RWPE2 (cell line): ENCODE data around the gene TMEM213.

Experiments
- ATAC-seq: fragments of 200-7000 bp; cut with Tn5 transposase; 3 replicates; pipeline ENCODE4 v1.9.1; 2021; ENCODE audit warnings: low read depth
- DNase-seq: peaks from one replicate; pipeline ENCODE4 v3.0.0-alpha.2; 2020; ENCODE audit warnings: low spot score
- H3K27ac ChIP-seq: fragments of 450-650 bp; 2 replicates; pipeline ENCODE4 v1.5.1; 2017; ENCODE audit warnings: mild to moderate bottlenecking; ENCODE audit not compliant: poor library complexity, severe bottlenecking
- H3K27me3 ChIP-seq: fragments of 250-450 bp; sonication (Bioruptor Pico); 2 replicates; pipeline ENCODE4 v1.5.1; 2021; ENCODE audit warnings: mild to moderate bottlenecking, moderate library complexity; ENCODE audit not compliant: insufficient read depth, poor library complexity, severe bottlenecking
- H3K36me3 ChIP-seq: fragments of 250-450 bp; sonication (Bioruptor Pico); 2 replicates; pipeline ENCODE4 v1.5.1; 2020; ENCODE audit warnings: low read depth, mild to moderate bottlenecking, moderate library complexity
- H3K4me1 ChIP-seq: fragments of 250-450 bp; sonication (Bioruptor Pico); 2 replicates; pipeline ENCODE4 v1.5.1; 2021; ENCODE audit warnings: mild to moderate bottlenecking, moderate library complexity; ENCODE audit not compliant: insufficient read depth, poor library complexity, severe bottlenecking
- H3K4me3 ChIP-seq: fragments of 250-450 bp; sonication (Bioruptor Pico); 2 replicates; pipeline ENCODE4 v1.5.1; 2021; ENCODE audit warnings: mild to moderate bottlenecking, moderate library complexity; ENCODE audit not compliant: severe bottlenecking
- H3K9me3 ChIP-seq: fragments of 250-450 bp; sonication (Bioruptor Pico); 2 replicates; pipeline ENCODE4 v1.5.1; 2021; ENCODE audit warnings: mild to moderate bottlenecking, moderate library complexity; ENCODE audit not compliant: severe bottlenecking
- TF ChIP-seq, protein P1 (sequence below): fragments of 450-650 bp; IDR thresholded peaks from one replicate; pipeline ENCODE4 v1.5.1; 2017; ENCODE audit warnings: mild to moderate bottlenecking, moderate library complexity; ENCODE audit not compliant: poor library complexity, severe bottlenecking

The TMEM213 gene

GRCh38 chr7:138879356-138879755 is 81.6 kb downstream of the TMEM213 start:
- H3K4me3 ChIP-seq = no peak overlapping the region
- ATAC-seq = no peak
- H3K9me3 ChIP-seq = no peaks in the 10 kb centered on the region
- no peak overlapping the region for H3K27ac ChIP-seq
- H3K4me1 ChIP-seq = peaks cover 9% of the 10 kb centered on the region
- H3K36me3 ChIP-seq = no peaks in the 10 kb centered on the region
- no peak for DNase-seq
- H3K27me3 ChIP-seq = no peaks in the 10 kb centered on the region
- TF ChIP-seq, protein P1, sequence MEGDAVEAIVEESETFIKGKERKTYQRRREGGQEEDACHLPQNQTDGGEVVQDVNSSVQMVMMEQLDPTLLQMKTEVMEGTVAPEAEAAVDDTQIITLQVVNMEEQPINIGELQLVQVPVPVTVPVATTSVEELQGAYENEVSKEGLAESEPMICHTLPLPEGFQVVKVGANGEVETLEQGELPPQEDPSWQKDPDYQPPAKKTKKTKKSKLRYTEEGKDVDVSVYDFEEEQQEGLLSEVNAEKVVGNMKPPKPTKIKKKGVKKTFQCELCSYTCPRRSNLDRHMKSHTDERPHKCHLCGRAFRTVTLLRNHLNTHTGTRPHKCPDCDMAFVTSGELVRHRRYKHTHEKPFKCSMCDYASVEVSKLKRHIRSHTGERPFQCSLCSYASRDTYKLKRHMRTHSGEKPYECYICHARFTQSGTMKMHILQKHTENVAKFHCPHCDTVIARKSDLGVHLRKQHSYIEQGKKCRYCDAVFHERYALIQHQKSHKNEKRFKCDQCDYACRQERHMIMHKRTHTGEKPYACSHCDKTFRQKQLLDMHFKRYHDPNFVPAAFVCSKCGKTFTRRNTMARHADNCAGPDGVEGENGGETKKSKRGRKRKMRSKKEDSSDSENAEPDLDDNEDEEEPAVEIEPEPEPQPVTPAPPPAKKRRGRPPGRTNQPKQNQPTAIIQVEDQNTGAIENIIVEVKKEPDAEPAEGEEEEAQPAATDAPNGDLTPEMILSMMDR = no peak

DNA sequence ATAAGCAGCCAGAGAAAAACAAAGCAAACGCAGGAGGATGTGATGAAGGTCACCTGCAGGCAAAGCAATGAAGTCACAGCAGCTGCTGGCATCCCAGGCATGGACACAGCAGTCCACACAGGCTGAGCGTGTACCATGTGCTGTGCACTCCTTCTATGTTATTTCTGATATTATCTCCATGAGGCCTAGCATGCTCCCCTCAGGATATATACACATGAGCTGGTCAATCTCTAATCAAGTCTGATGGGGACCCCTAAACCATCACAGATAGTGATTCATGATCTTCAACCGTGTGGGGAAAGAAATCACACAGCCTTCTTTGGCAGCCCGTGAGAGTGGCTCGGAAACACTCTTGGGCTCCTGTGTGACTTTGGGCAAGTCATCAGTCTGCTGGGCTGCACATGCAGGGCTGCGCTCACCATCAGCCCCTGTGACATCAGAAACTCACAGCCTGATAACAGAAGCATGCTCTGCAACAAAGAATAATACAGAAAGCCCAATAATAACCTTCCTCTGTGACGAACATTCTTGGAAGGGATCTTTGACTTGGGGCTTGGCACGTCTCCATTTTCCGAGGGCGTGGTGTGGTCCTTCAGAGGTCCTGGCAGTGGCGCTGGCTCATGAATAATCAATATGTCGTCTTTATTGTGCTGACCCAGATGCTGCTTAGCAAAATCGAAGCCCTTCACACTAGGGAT is 83.2 kb downstream of the TMEM213 start:
- Histone ChIP-seq H3K36me3 (no peaks in the 10 kb centered on the region), H3K4me1 (peaks cover 4% of the 10 kb centered on the region), H3K9me3 (no peaks in the 10 kb centered on the region), H3K4me3 (no peak overlapping the region), H3K27me3 (no peaks in the 10 kb centered on the region), H3K27ac (no peak overlapping the region)
- TF ChIP-seq, protein P1 = no peak
- no peak for DNase-seq
- no peak for ATAC-seq

GRCh38 chr7:138881579-138882188 is 83.9 kb downstream of the TMEM213 start:
- DNase-seq = no peak

DNA sequence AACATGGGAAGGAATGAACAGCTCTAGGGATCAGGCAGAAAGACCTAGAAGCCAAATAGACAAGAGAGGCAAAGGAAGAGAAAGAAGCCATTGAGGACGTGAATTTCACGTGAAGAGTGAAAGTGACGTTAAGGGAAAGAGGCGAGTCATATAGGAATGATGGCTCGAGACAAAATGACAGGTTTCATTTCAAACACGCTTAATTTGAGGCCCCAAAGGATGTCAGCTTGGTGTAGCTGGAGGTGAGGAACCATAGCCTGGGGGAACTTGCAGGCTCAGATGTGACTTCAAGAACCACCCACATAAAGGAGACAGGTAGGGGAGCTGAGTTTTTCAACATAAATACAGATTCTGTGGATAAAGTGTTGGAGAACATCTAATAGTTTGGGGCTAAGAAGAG is 84.5 kb downstream of the TMEM213 start:
- H3K9me3 ChIP-seq = no peaks in the 10 kb centered on the region
- ATAC-seq (no peak), DNase-seq (no peak)
- TF ChIP-seq, protein P1 = no peak
- H3K27me3 ChIP-seq = no peaks in the 10 kb centered on the region
- no peak overlapping the region for H3K4me3 ChIP-seq
- H3K36me3 ChIP-seq = no peaks in the 10 kb centered on the region
- H3K27ac ChIP-seq = no peak overlapping the region
- no peaks in the 10 kb centered on the region for H3K4me1 ChIP-seq

More at GRCh38 chr7:138881579-138882188, 83.9 kb downstream of the TMEM213 start:
- no peaks in the 10 kb centered on the region for H3K9me3 ChIP-seq
- H3K4me1 ChIP-seq = no peaks in the 10 kb centered on the region
- H3K27ac ChIP-seq = no peak overlapping the region
- H3K4me3 ChIP-seq = no peak overlapping the region
- no peaks in the 10 kb centered on the region for H3K27me3 ChIP-seq
- no peak for ATAC-seq
- no peaks in the 10 kb centered on the region for H3K36me3 ChIP-seq
- TF ChIP-seq, protein P1 = no peak
